ENCODE measurements around the gene PIK3IP1.
"Not testable (repeated sequence)": the region's sequence is repeated elsewhere in the genome, so short reads cannot be mapped to it uniquely, and the experiment has no call there.

The PIK3IP1 gene, protein sequence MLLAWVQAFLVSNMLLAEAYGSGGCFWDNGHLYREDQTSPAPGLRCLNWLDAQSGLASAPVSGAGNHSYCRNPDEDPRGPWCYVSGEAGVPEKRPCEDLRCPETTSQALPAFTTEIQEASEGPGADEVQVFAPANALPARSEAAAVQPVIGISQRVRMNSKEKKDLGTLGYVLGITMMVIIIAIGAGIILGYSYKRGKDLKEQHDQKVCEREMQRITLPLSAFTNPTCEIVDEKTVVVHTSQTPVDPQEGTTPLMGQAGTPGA

DNA sequence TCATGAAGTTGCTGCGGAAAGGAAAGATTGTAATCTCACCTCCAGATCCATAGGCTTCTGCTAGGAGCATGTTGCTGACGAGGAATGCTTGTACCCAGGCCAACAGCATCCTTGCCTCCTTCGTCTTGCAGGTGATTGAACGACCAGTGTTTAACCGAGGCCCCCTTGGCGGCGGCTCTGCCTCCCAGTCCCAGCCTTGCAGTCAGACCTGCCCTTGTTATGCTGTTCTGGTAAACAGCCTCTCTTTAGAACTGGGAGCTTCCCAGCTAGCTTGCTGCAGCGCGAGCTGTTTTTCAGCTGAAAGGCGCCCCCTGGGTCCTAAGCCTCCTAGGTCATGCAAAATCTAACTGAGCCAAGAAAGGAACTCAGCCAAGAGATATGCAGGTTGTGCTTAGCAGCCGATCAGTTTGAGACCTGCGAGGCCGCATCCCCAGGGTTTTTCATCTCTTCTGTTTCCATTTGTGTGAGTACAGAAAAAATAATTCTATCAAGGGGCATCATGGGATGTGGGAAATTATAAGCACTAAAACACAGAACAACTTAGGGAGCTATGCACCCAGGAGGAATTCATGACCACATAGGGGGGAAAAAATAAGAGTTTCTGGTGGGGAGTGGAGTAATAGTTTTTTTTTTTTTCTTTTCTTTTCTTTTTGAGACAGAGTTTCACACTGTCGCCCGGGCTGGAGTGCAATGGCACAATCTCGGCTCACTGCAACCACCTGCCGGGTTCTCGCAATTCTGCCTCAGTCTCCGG is at the start of gene PIK3IP1:
Gene PIK3IP1, minus strand, starts transcription at position 253 of the 754 bp plus-strand sequence. Its CDS starts 144 bp downstream, at position 109.
- peak; percentile 21 for DNase-seq

GRCh38 chr22:31341386-31342088 is 49.2 kb upstream of the PIK3IP1 start:
- DNase-seq = no peak

DNA sequence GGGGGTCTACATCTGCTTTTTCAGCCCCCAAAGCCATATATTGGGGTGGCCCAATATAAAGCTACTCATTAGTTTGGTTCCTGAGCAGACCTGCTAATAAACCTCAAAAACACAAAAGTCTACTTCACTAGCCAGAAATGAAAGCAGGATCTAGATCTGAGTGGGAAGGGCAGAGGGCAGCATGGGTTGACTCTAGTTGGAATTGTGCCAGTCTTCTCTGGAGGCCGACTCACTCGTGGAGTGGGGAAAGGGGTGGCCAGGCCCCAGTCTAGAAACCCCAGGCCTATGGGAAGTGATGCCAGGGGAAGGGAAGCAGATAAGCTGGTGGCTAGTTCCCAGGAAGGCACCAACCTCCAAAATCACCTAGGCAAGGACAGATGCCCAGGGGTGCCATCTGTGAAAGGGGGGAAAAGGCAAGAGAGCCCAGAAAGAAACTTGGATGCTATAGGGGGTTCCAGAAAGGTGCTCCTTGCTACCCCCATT is 48.5 kb upstream of the PIK3IP1 start:
- DNase-seq = no peak

- no peak for DNase-seq
Measured at GRCh38 chr22:31340360-31340759, 48.1 kb upstream of the PIK3IP1 start.

DNA sequence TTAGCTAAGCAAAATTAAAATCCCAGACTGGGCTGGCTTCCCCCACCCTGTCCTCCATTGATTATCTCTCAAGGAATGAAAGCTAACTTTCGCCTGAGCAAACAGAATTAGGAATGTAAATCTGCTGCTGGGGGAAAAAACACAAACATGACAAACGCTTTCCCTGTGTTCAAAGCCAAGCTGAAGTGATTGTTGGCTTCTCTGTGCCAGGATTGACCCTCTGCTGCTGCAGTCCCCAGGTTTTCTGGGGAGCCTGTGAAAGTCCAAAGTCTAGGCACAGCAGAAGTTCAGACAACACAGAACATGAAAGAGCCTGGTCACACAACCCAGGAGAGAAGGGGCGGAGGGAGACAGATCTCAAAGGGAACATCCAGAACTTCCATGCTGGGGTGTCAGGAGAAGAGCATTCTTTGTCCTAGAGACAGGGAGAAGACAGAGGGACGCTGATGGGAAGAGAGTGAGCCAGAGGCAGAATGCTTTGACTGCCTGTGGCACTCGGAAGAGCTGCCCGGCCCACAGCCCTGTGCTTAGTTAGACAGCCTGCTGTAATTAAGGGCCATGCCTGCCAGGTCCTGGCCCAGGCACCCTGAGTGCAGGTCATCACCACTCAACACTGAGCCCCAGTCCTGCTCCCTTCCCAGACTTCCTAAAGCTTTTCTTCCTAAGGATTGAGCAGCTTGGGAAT is 47.0 kb upstream of the PIK3IP1 start:
- DNase-seq = no peak

GRCh38 chr22:31337178-31337577 is 44.9 kb upstream of the PIK3IP1 start:
- DNase-seq = no peak

DNA sequence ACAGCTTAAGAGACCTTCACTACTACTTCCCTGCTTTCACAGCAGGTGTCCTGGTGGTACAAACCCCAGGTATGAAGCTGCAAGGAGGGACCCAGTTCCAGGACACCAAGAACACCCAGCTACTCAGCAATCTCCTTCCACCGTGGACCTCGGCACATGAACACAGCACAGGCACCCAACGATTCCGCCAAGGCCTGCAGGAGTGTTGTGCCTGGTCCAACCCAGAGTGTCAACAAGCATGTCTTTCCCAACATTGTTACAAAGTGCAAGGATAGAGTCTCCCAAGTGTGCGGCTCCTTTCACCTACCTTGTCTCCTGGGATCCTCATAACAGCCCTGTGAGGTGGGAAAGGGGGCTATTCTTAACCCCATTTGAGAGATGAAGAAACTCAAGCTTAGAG is 42.0 kb upstream of the PIK3IP1 start:
- DNase-seq = no peak

DNA sequence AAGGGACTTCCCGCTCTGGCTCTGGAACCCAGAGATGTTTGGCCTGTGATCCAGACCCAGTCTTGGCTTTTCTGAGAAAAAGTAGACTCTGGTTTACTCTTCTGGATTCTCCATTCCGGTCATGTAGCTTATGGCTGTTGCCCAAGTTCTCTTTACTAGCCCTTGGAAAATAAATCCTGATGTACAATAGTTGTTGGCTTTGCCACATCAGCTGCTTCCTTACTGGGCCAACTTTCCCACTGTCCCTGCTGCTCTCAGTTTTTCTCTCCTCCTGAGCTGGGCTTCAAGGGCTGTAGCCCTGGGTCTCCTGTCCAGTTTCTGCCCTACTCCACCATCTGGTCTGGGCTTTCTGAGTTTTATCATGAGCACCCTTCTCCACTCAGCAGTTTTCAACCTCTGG is 41.4 kb upstream of the PIK3IP1 start:
- DNase-seq = no peak

DNA sequence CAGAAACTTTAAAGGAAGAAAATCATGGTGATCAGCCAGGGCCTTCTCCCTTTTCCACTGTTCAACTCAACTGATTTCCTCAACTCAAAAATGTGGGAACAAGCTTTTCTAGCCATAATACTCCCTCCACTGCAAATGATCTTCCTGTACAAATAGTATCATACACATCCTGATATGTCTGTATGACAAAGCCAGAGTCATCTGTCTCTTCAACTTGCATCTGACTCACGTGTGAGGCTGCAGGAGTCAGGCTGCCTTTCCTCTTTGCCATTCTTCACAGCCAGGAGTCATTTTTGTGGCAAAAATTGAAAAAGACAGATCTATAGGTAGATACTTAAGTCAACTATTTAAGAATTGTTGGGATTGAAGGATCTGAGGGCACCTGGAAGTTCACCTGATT is 40.6 kb upstream of the PIK3IP1 start:
- no peak for DNase-seq

GRCh38 chr22:31332010-31332409 is 39.7 kb upstream of the PIK3IP1 start:
- no peak for DNase-seq

- DNase-seq = no peak
Measured at GRCh38 chr22:31329453-31330215, 37.3 kb upstream of the PIK3IP1 start.

GRCh38 chr22:31329029-31329428 is 36.7 kb upstream of the PIK3IP1 start:
- DNase-seq = no peak

GRCh38 chr22:31328544-31328960 is 36.3 kb upstream of the PIK3IP1 start:
- no peak for DNase-seq

DNA sequence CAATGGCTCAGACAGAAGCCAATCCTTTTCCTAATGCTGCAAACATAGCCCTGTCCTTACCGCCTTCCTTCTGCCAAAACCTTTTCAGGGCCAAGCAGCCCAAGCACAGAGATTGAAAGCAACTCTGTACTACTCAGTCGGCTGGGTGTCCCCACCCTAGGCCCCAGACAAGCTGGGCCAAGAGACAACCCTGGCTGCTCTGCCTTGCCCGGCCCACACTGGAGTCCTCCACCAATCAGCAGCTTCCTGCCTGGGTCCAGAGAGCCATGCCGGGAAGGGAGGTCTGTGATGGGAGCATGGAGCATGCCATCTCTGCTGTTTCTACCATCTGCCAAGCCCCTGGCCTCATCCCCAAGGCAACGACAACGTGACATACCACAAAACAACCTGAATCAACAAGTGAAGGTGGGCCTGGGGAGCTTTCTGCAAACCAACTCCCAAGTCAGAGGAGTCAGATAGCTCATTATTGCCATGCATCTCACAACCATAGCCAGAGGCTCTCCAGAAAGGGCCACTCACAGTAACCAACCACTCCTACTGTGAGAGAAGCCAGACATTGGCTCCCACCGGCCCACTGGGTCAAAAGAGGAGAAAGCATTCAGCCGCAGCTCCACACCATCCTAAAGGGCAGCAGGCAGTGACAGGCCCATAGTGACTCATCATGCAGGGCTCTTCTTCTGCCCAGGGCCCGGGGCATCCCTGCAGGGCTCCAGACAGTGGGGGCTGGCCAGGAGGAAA is 35.7 kb upstream of the PIK3IP1 start:
- DNase-seq = no peak

GRCh38 chr22:31326877-31327276 is 34.6 kb upstream of the PIK3IP1 start:
- DNase-seq = no peak

DNA sequence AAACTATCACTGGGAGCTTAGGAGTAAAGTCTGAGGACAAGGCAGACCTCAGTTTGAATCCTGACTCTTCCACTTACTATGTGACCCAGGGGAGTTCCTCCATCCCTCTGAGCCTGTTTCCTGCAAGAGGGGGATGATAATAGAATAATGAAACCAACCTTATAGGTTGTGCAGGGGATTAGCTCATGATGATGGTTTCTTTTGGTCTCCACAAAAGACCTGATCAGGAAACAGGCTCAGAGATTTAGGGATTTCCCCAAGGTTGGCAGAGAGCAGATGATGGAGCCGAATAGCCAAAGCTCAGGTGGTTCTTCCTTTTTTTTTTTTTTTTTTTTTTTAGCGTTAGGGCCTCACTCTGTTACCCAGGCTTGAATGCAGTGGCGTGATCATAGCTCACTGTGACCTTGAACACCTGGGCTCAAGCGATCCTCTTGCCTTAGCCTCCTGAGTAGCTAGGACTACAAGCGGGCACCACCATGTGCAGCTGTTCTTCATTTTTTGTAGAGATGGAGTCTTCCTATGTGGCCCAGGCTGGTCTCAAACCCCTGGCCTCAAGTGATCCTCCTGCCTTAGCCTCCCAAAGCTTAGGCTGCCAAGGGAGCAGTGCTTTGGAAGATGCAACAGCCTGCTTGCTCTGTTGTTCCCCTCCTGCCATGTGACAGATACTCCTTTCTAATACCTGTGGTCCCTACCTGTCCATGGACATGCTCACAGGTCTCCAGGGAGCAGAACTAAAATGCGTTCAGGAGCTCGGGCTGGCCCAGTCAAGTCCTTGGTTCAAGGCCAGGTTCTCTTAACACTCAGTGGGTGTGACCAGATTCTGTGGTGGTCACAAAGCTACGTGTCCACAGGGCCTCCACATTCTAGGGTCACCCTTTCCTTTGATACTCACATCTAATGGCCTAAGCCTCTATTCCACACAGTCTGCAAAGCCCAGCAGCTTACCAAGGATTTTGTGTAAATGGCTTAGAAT is 31.6 kb upstream of the PIK3IP1 start:
- DNase-seq = no peak

- DNase-seq = no peak
Measured at GRCh38 chr22:31321421-31321820, 29.1 kb upstream of the PIK3IP1 start.

- DNase-seq = not testable (repeated sequence)
Measured at GRCh38 chr22:31314220-31314619, 21.9 kb upstream of the PIK3IP1 start.

DNA sequence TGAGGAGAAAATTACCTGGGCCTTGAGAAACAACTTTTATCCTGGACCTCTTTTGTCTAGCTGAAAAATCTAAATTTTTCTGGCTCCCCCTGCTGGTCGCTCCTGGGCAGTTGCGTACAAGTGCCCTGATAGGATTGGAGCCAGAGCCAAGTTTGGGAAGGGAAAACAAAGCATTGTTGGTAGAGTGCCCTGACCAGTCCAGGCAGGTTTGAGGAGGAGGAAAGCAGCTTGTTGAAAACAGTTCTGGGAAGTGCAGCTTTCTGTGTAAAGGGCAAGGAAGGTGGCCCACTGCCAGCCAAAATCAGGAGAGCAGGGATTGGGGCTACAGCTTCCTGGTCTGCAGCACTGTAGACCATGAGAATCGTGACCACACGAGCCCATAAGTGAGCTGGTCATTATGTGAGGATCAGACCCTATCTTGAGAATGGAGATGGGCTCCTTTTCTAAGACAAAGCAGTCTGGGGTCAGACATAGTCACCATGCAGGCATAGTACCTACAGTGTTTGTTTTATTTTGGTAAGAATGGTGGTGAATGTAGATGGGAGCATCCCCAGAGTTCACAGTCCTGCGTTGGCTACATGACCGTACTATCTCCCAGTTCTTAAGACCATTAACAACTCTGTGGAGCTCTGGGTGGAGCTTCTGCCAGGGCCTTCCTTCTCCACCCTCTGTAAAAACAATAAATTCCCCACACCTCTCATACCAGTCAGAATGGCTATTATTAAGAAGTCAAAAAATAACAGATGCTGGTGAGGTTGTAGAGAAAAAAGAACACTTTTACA is 21.3 kb upstream of the PIK3IP1 start:
- no peak for DNase-seq

All from NCI-H1436 treated with DMSO at 0.1 percent for 48 hours (cell line).